DMS 273 treated with DMSO at 0.1 percent for 48 hours (cell line): ENCODE measurements around the gene CFH.
"Not testable (repeated sequence)": the region's sequence is repeated elsewhere in the genome, so short reads cannot be mapped to it uniquely, and the experiment has no call there.

Experiments used
- DNase-seq: peaks from one replicate; lab custom pipeline; 2025; lab: John Stamatoyannopoulos, UW

CFH gene

GRCh38 chr1:196667131-196667530 is 15.3 kb downstream of the CFH start:
- no peak for DNase-seq

- no peak for DNase-seq
Measured at GRCh38 chr1:196669051-196669450, 17.2 kb downstream of the CFH start.

- no peak for DNase-seq
Measured at GRCh38 chr1:196669693-196670092, 17.9 kb downstream of the CFH start.

- no peak for DNase-seq
Measured at GRCh38 chr1:196674908-196675307, 23.1 kb downstream of the CFH start.

GRCh38 chr1:196677781-196678509 is 26.1 kb downstream of the CFH start:
- no peak for DNase-seq

- DNase-seq = no peak
Measured at GRCh38 chr1:196678510-196678884, 26.7 kb downstream of the CFH start.

- DNase-seq = no peak
Measured at GRCh38 chr1:196680107-196680506, 28.3 kb downstream of the CFH start.

GRCh38 chr1:196684476-196684875 is 32.6 kb downstream of the CFH start:
- DNase-seq = no peak

GRCh38 chr1:196685506-196685905 is 33.7 kb downstream of the CFH start:
- no peak for DNase-seq

- no peak for DNase-seq
Measured at GRCh38 chr1:196689001-196689400, 37.2 kb downstream of the CFH start.

GRCh38 chr1:196690582-196690981 is 38.7 kb downstream of the CFH start:
- DNase-seq = no peak

GRCh38 chr1:196698993-196699392 is 47.1 kb downstream of the CFH start:
- no peak for DNase-seq

GRCh38 chr1:196701144-196701543 is 49.3 kb downstream of the CFH start:
- no peak for DNase-seq

GRCh38 chr1:196709892-196710291 is 58.0 kb downstream of the CFH start:
- not testable (repeated sequence) for DNase-seq

- DNase-seq = no peak
Measured at GRCh38 chr1:196717868-196718267, 66.0 kb downstream of the CFH start.

GRCh38 chr1:196723325-196724185 is 71.7 kb downstream of the CFH start:
- no peak for DNase-seq

GRCh38 chr1:196732526-196732925 is 80.7 kb downstream of the CFH start:
- no peak for DNase-seq

- DNase-seq = no peak
Measured at GRCh38 chr1:196733091-196733970, 81.5 kb downstream of the CFH start.

GRCh38 chr1:196734006-196734405 is 82.2 kb downstream of the CFH start:
- DNase-seq = no peak

- DNase-seq = no peak
Measured at GRCh38 chr1:196734460-196734859, 82.6 kb downstream of the CFH start.

- DNase-seq = no peak
Measured at GRCh38 chr1:196738730-196739129, 86.9 kb downstream of the CFH start.

GRCh38 chr1:196743244-196743643 is 91.4 kb downstream of the CFH start:
- not testable (repeated sequence) for DNase-seq
